GM12864 (cell line): ENCODE data around the gene LAMTOR4.

Experiments used
- DNase-seq: peaks from one replicate; pipeline ENCODE4 v3.0.0-alpha.2; 2011; ENCODE audit warnings: low read depth
- H3K4me3 ChIP-seq: 2 replicates; pipeline ENCODE4 v1.5.1; 2011; ENCODE audit warnings: mild to moderate bottlenecking, low read depth, low read length, control low read depth
- CTCF ChIP-seq: IDR thresholded peaks from 2 replicates; pipeline ENCODE4 v1.5.1; 2011; ENCODE audit warnings: low read depth, mild to moderate bottlenecking, moderate library complexity, low read length, control low read depth, inconsistent platforms; ENCODE audit errors: missing control alignments

Gene LAMTOR4

GRCh38 chr7:100106633-100107032 is 42.1 kb upstream of the LAMTOR4 start:
- TF ChIP-seq CTCF, result no peak
- DNase-seq, result no peak
- no peak overlapping the region for H3K4me3 ChIP-seq

GRCh38 chr7:100107125-100107737 is 41.5 kb upstream of the LAMTOR4 start:
- no peak for TF ChIP-seq CTCF
- H3K4me3 ChIP-seq, result no peak overlapping the region
- DNase-seq, result no peak

DNA sequence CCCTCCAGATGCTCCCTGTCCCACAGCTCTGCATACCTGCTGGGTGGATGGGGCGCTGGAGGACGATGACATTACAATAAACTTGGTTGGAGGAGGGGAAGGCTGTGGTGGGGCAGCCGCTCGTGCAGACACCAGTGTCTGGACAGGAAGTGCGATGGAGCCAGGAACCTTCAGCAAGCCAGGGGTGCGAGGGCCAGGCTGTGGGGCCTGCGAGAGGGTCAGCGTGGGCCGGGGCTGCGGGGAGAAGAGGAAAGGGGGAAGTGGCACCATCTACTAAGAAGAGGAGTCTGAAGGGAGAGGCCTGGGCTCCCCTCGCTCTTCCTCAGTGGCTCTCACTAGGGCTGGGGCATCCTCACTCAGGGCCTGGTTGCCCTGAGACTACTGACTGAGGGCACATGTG is 40.8 kb upstream of the LAMTOR4 start:
- H3K4me3 ChIP-seq, result no peak overlapping the region
- no peak for DNase-seq
- no peak for TF ChIP-seq CTCF

DNA sequence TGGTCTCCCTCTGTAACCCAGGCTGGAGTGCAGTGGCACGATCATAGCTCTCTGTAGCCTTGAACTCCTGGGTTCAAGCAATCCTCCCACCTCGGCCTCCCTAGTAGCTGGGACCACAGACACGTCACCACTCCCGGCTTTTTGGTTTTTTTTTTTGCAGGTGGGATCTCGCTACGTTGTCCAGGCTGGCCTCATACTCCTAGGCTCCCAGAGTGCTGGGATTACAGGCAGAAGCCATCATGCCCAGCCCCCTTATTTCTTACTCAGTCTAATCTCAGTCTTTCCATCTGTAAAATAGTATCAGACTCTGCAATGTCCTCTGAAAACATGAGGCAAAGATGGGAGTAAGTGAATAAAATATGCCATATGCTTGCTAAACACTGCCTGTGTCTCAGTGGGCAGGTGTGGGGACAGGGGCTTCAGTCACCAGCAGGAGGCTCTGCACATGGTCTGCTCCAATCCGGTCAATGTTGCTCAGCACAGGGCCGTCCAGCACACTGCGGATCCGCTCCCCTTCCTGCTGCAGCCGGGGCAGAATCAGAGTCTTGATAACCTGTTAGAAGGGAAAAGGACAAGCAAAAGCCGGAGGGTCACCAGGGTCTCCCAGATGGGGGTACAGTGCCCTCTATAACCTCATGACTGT is 39.1 kb upstream of the LAMTOR4 start:
- H3K4me3 ChIP-seq, result no peak overlapping the region
- DNase-seq, result no peak

DNA sequence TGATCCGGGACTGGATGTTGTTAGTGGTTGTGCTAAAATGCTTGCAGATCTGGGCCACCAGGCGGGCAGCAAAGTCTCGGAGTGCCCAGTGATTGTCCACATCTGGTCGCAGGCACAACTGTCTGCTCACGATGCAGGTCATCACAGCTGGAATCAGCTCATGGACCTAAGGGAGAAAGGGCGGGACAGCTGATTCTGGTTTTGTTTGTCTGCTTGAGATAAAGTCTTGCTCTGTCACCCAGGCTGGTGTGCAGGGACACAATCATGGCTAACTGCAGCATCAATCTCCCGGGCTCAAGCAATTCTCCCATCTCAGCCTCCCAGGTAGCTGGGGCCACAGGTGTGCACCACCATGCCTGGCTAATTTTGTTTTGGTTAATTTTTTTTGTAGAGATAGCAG is 37.6 kb upstream of the LAMTOR4 start:
- no peak for DNase-seq
- no peak for TF ChIP-seq CTCF

More for the DNA sequence above, 39.1 kb upstream of the LAMTOR4 start:
- no peak for TF ChIP-seq CTCF

GRCh38 chr7:100111914-100112313 is 36.8 kb upstream of the LAMTOR4 start:
- H3K4me3 ChIP-seq, result no peak overlapping the region
- DNase-seq, result no peak
- peak; percentile 5 for TF ChIP-seq CTCF

More for the DNA sequence above, 37.6 kb upstream of the LAMTOR4 start:
- no peak overlapping the region for H3K4me3 ChIP-seq

DNA sequence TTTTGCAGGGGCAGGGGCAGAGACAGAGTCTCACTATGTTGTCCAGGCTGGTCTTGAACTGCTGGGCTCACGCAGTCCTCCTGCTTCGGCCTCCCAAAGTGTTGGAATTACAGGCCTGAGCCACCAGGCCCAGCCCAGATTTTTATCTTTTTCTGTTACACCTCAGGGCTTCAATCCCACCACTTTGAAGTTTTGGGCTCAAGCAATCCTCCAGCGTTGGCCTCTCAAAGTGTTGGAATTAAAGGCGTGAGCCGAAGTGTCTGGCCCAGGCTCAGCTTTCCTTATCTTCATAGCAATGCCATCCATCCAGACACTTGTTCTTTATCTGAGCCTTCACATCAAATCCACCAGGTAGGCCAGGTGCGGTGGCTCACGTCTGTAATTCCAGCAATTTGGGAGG is 33.7 kb upstream of the LAMTOR4 start:
- DNase-seq, result no peak
- no peak for TF ChIP-seq CTCF
- no peak overlapping the region for H3K4me3 ChIP-seq
